GM10248 (cell line): ENCODE measurements around the gene SRMS.

Experiments used
- CTCF ChIA-PET: fragments of 300-600 bp; sonication (Branson Sonifier 250); formaldehyde crosslinking; extraction: SDS; loops from one replicate; lab custom pipeline; 2021; ENCODE audit warnings: antibody characterized with exemption; lab: Yijun Ruan, JAX
- POLR2A ChIA-PET: fragments of 350-650 bp; sonication (Branson Sonifier 250); formaldehyde crosslinking; extraction: SDS; loops from one replicate; lab custom pipeline; 2020; ENCODE audit warnings: antibody characterized with exemption; lab: Yijun Ruan, JAX
- DNase-seq: peaks from one replicate; pipeline ENCODE4 v3.0.0; 2012; ENCODE audit errors: extremely low spot score
- CTCF ChIP-seq: IDR thresholded peaks from 2 replicates; pipeline ENCODE4 v1.5.1; 2012; ENCODE audit warnings: mild to moderate bottlenecking, low read depth; ENCODE audit errors: extremely low read depth, missing control alignments, control extremely low read depth

Gene SRMS

GRCh38 chr20:63558804-63559484, 11.4 kb upstream of the SRMS start:
- DNase-seq: no peak
- TF ChIP-seq CTCF: no peak
- POLR2A ChIA-PET: interaction anchor here (0.7 kb wide), 1 partner anchor 14 kb away, joined by 3 read pairs; no protein-coding TSS in a partner anchor
- CTCF ChIA-PET: interaction anchor here (1.6 kb wide), 1 partner anchor 22 kb away, joined by 3 read pairs; the partner anchor contains the start of gene PTK6

DNA sequence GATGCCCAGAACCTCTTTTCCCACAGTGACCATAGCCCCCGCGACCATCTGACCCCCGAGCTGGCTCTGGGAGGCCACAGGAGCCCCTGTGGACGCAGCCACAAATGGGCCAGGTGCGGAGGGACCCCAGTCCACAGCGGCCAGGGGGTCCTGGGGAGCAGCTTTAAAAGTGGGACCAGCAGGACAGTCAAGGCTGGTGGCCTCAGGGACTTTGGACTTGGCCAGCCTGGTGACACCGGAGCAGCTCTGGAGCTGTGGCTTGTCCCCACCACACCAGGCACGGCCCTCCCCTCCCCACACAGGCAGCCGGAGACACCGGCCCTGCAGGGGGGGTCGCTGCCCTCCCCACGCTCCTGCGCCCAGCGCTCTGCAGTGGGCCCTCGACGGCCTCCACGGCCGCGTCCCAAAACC, 9.9 kb upstream of the SRMS start:
- POLR2A ChIA-PET: interaction anchor here (0.6 kb wide), 1 partner anchor 17 kb away, joined by 3 read pairs; the partner anchor contains the start of gene HELZ2
- DNase-seq: no peak
- CTCF ChIA-PET: interaction anchor here (1.0 to 1.6 kb wide), 2 partner anchors 20 to 416 kb away, joined by 3 to 4 read pairs; partner anchors contain the start of gene PTK6
- TF ChIP-seq CTCF: no peak

DNA sequence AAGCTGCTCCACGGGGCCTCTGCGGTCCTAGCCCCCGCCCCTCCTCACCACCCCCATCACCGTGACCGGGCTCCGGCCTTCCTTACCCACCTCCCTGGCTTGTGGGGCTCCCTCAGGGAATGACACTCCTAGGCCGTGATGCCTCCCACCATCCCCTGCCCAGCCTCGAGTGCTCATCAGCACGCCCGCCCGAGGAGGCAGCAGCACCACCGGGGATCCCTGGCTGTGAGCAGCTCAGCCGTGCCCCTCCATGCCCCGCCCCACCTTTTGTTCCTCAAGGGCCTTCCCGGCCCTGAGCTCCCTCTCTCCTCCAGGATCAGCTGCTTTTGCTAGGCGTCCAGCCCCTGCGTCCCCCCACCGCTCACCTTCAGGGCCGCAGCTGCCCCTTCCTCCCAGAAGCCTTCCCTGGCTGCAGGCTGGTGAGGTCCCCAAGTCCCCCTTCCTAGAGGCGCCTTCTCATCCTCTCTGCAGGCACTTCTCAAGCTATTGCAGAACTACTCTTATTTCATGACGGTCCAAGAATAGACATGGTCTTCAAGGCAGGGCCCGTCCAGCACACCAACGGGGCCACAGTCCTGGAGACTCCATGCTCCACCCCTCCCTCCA, 9.4 kb upstream of the SRMS start:
- no peak for DNase-seq
- no peak for TF ChIP-seq CTCF
- POLR2A ChIA-PET: interaction anchor here (0.6 kb wide), 1 partner anchor 17 kb away, joined by 3 read pairs; the partner anchor contains the start of gene HELZ2
- CTCF ChIA-PET: interaction anchor here (1.0 kb wide), 1 partner anchor 417 kb away, joined by 4 read pairs; no protein-coding TSS in a partner anchor

DNA sequence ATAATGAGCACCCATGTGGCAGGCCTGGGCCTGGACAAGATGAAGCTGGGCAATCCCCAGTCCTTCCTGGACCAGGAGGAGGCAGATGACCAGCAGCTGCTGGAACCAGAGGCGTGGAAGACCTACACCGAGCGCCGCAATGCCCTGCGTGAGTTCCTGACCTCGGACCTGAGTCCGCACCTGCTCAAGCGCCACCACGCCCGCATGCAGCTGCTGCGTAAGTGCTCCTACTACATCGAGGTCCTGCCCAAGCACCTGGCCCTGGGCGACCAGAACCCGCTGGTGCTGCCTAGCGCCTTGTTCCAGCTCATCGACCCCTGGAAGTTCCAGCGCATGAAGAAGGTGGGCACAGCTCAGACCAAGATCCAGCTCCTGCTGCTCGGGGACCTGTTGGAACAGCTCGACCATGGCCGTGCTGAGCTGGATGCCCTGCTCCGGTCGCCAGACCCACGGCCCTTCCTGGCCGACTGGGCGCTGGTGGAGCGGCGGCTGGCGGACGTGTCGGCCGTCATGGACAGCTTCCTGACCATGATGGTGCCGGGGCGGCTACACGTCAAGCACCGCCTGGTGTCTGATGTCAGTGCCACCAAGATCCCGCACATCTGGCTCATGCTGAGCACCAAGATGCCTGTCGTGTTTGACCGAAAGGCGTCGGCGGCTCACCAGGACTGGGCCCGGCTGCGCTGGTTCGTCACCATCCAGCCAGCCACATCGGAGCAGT, 8.3 kb upstream of the SRMS start:
- ChIA-PET CTCF (interaction anchor here (0.8 to 1.8 kb wide), 4 partner anchors 16 to 309 kb away, joined by 3 to 5 read pairs (median 4); partner anchors contain the start of gene PTK6), POLR2A (interaction anchor here (1.2 kb wide), 1 partner anchor 9 kb away, joined by 3 read pairs; no protein-coding TSS in a partner anchor)
- no peak for TF ChIP-seq CTCF
- DNase-seq: no peak

DNA sequence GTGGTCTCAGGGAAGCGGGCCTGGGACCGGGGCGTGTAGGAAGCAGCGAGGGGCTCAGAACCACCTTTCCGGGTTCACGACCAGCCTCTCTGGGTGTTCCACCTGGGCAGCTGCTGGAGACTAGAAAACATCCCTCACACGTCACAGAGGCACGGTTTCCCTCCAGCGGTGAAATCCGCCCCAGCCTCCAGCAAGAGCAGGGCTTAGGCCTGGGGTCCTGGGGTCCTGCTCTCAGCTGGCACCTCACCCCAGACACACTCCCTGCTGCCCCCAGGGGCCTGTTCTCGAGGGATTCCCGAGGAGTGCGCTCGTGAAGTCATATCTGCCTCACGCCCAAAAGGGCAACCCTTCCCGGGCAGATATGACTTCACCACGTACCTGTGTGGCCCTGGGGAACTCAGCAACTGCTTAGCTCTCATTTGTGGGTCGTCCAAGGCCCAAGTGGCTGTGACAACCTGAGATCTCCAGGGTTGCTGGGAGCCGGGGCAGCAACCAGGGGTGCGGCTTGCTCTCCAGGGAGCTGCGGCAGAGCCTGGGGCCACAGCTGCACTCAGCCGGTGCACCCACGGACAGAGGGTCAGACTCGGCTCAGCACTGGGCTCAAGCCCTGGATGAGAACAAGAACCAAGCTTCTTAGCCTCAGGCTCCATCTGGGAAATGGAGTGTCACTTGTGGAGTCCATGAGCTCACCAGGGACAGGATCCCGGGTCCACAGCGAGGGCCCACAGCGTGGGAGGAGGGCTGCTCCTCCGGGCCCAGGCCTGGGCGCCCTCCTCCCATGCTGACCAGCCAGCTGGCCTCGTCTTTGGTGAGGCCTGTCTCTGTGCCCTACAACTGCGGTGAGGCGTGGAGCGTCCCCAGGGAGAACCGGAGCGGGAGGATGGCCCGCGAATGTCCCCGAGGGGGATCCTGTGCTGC, 7.1 kb upstream of the SRMS start:
- TF ChIP-seq CTCF: no peak
- CTCF ChIA-PET: interaction anchor here (0.8 to 1.8 kb wide), 5 partner anchors 12 to 87 kb away, joined by 3 to 5 read pairs (median 4); partner anchors contain the start of gene PTK6
- DNase-seq: no peak
- POLR2A ChIA-PET: interaction anchor here (1.2 kb wide), 1 partner anchor 11 kb away, joined by 3 read pairs; no protein-coding TSS in a partner anchor
